ENCODE results near the gene HLA-F.

Gene HLA-F

DNA sequence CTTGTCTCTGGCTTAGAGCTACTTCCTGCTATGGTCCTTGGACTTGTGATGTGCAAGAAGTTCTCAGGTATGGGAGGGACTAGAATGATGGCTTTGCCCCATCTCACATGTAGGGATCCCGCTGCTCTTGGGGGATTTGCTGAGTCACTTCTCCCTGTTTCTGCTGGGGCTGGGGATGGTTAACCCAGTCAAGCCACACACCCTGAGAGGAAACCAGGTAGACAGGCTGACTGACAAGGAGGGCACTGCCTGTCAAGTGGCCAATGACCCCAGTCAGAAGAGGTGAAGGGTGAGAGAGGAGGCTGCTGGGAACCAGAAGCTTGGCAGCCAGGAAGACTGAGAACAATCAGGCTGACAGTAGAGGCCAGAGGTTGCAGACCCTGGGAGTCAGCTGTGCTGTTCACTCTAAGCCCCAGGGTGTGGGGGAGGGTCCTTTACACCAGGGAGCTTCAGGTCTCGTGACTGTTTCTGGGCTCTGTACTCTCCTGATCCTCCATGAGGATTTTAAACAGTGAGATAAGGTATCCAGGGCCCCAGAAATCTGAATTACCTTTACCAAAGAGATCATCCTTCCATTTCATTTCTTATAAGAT, 34.6 kb downstream of the HLA-F start:
- no peak overlapping the region for H3K27ac ChIP-seq
- TF ChIP-seq ZFX (IDR thresholded peaks at IDR 0.05), result no peak
- no peak for TF ChIP-seq CTCF (conservative IDR thresholded peaks at IDR 0.05)

GRCh38 chr6:29758761-29759160, 35.5 kb downstream of the HLA-F start:
- no peak for TF ChIP-seq ZFX (IDR thresholded peaks at IDR 0.05)
- TF ChIP-seq CTCF (conservative IDR thresholded peaks at IDR 0.05), result no peak
- no peak overlapping the region for H3K27ac ChIP-seq

DNA sequence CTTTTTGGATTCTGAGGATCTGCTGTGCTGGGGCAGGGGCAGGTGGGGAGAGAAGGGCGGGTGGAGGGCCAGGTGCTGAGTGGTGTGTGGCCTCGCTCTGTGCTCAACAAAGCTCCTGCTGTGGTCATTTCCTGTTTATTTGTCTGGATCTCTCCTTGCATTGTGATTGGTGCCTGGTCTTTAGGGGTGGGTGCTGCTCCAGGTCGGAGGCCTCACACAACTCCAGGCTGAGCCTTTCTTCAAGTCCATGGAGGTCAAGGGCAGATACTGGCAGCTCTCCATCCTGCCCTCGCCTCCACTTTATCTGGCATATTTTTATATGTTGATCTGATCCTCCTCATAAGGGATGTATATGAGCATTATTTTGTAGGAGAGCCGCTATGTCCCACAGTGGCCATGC, 36.2 kb downstream of the HLA-F start:
- H3K27ac ChIP-seq, result no peak overlapping the region
- TF ChIP-seq ZFX (IDR thresholded peaks at IDR 0.05) (no peak), CTCF (conservative IDR thresholded peaks at IDR 0.05) (no peak)

DNA sequence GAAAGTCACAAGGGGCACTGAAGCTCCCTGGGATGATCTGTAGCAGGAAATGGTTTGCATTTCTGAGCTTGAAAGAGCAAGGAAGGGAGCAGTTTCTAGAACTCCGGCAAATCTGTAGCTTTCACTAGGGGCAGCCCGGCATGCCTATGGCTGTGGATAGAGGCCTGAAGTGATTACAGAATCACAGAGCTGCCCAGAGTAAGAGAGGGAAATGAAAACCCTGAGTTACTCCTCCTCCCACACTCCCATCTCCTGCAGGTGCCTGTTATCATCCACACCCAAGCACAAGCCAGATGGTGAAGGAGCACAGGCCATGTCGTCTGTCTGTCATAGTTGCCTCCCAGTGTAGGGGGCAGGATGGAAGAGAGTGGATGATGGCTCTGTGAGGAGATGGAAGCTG, 37.1 kb downstream of the HLA-F start:
- TF ChIP-seq CTCF (conservative IDR thresholded peaks at IDR 0.05) (no peak), ZFX (IDR thresholded peaks at IDR 0.05) (no peak)
- H3K27ac ChIP-seq, result no peak overlapping the region

- no peak overlapping the region for H3K27ac ChIP-seq
- no peak for TF ChIP-seq ZFX (IDR thresholded peaks at IDR 0.05)
- no peak for TF ChIP-seq CTCF (conservative IDR thresholded peaks at IDR 0.05)
These were observed 38.8 kb downstream of the HLA-F start for GRCh38 chr6:29762051-29762450.

GRCh38 chr6:29762781-29763214, 39.6 kb downstream of the HLA-F start:
- H3K27ac ChIP-seq, result no peak overlapping the region
- TF ChIP-seq CTCF (conservative IDR thresholded peaks at IDR 0.05), result no peak
- TF ChIP-seq ZFX (IDR thresholded peaks at IDR 0.05), result no peak

- TF ChIP-seq CTCF (conservative IDR thresholded peaks at IDR 0.05), result no peak
- TF ChIP-seq ZFX (IDR thresholded peaks at IDR 0.05), result no peak
- no peak overlapping the region for H3K27ac ChIP-seq
These were observed 40.5 kb downstream of the HLA-F start for GRCh38 chr6:29763491-29764289.
